ENCODE results near the gene NOTCH1.

The NOTCH1 gene

DNA sequence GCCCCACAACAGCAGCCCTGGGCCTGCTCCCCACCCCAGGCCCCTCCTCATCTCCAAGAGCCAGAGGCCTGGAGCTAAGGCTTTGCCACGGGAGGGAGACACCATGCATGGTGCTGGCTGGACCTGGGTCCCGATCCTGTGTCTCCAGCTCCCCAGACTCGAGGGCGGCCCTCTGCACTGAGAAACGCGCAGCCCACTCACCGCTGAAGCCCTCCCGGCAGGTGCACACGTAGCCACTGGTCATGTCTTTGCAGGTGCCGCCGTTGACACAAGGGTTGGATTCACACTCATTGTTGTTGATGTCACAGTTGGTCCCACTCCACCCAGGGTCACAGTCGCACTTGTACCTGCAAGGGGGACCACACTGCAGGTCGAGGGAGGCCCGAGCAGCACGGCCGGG lies 32.7 kb downstream of the NOTCH1 start:
- TF ChIP-seq, protein P1, sequence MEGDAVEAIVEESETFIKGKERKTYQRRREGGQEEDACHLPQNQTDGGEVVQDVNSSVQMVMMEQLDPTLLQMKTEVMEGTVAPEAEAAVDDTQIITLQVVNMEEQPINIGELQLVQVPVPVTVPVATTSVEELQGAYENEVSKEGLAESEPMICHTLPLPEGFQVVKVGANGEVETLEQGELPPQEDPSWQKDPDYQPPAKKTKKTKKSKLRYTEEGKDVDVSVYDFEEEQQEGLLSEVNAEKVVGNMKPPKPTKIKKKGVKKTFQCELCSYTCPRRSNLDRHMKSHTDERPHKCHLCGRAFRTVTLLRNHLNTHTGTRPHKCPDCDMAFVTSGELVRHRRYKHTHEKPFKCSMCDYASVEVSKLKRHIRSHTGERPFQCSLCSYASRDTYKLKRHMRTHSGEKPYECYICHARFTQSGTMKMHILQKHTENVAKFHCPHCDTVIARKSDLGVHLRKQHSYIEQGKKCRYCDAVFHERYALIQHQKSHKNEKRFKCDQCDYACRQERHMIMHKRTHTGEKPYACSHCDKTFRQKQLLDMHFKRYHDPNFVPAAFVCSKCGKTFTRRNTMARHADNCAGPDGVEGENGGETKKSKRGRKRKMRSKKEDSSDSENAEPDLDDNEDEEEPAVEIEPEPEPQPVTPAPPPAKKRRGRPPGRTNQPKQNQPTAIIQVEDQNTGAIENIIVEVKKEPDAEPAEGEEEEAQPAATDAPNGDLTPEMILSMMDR (IDR thresholded peaks at IDR 0.05) = no peak

- TF ChIP-seq, protein P1 (IDR thresholded peaks at IDR 0.05) = no peak
These were observed 33.2 kb downstream of the NOTCH1 start for GRCh38 chr9:136512651-136513071.

DNA sequence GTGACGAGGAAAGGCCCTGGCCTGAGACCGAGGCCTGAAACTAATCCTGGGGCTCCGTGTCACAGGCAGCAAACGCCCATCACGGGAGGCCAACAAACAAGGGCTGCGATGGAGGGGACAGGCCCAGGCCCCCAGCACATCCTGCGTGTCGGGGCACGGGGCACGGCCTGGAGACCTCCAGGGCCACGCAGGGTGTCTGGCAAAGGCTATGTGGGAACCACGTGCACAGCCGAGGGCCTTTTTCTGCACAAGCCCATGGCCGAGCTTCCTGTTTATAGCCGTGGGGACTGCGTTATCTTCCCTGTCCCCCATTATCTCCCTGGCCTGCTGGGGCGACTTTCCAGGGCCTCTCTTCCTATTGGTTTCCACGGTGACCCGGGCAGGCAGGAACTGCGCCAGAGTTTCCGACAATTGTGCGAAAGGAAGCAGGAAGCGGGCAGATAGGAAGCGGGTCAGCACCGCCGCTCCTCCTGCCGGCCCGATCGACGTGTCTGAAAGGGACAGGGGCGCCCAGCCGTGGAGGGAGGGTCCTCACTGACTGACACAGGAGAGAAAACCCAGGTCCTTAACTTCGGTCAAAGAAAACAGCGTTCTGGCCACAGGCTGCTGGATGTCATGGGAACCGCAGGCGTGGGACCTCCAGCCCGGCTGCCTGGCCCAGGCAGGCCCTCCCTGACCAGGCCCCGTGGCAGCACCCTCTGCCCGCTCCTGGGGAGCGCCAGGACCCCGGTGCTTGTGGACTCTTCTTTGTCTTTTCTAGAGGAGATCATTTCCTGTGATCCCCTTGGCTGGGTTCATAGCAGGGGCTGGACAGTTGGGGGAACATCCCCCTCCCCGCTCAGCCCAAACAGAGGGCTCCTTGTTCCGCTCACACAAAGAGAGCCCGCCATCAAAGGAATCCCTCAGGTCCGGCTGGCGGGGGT lies 33.9 kb downstream of the NOTCH1 start:
- TF ChIP-seq, protein P1 (IDR thresholded peaks at IDR 0.05) = no peak

GRCh38 chr9:136511144-136511669 lies 34.6 kb downstream of the NOTCH1 start:
- TF ChIP-seq, protein P1 (IDR thresholded peaks at IDR 0.05) = no peak

- TF ChIP-seq, protein P1 (IDR thresholded peaks at IDR 0.05) = no peak
These were observed 35.3 kb downstream of the NOTCH1 start for GRCh38 chr9:136510561-136510960.

DNA sequence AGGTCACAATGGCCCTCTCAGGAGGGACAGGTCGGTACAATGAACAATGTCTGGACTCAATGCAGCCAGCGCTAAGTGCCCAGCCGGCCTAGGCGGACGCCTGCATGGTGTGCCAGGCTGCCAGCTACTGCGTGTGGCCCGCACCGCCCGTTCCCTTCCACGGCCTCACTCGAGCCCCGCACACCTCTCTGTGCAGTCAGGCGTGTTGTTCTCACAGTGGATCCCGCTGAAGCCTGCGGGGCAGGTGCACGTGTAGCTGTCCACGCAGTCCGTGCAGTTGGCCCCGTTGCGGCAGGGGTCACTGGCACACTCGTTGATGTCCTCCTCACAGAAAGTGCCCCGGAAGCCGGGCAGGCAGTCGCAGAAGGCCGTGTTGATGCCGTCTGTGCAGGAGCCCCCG lies 36.3 kb downstream of the NOTCH1 start:
- TF ChIP-seq, protein P1 (IDR thresholded peaks at IDR 0.05) = no peak

- TF ChIP-seq, protein P1 (IDR thresholded peaks at IDR 0.05) = no peak
These were observed 36.9 kb downstream of the NOTCH1 start for GRCh38 chr9:136508729-136509500.
